ENCODE results near the gene RPS3.

Gene RPS3

GRCh38 chr11:75428281-75428724, 29.0 kb downstream of the RPS3 start:
- in situ Hi-C loops (cut with HindIII; ENCODE audit: low pct_unique_long_range_greater_than_20kb, low sequenced_read_pairs), result no loop called here
- TF ChIP-seq JUND (IDR thresholded peaks at IDR 0.05; ENCODE audit: low read depth), result no peak
- DNase-seq (ENCODE audit: low read depth in 1 of 2, low spot score in 1 of 2), result peak; percentile 96 to 100

- DNase-seq (ENCODE audit: low read depth in 1 of 2, low spot score in 1 of 2), result no peak
- in situ Hi-C loops (cut with HindIII; ENCODE audit: low pct_unique_long_range_greater_than_20kb, low sequenced_read_pairs), result no loop called here
- no peak for TF ChIP-seq JUND (IDR thresholded peaks at IDR 0.05; ENCODE audit: low read depth)
These were observed 29.8 kb downstream of the RPS3 start for GRCh38 chr11:75428989-75429640.

- TF ChIP-seq JUND (IDR thresholded peaks at IDR 0.05; ENCODE audit: low read depth), result no peak
- no peak for DNase-seq (ENCODE audit: low read depth in 1 of 2, low spot score in 1 of 2)
- in situ Hi-C loops (cut with HindIII; ENCODE audit: low pct_unique_long_range_greater_than_20kb, low sequenced_read_pairs), result no loop called here
These were observed 30.3 kb downstream of the RPS3 start for GRCh38 chr11:75429641-75429901.

- peak; percentile 92 to 96 for DNase-seq (ENCODE audit: low read depth in 1 of 2, low spot score in 1 of 2)
- in situ Hi-C loops (cut with HindIII; ENCODE audit: low pct_unique_long_range_greater_than_20kb, low sequenced_read_pairs), result no loop called here
- TF ChIP-seq JUND (IDR thresholded peaks at IDR 0.05; ENCODE audit: low read depth), result no peak
These were observed 30.8 kb downstream of the RPS3 start for GRCh38 chr11:75429902-75430713.

GRCh38 chr11:75430714-75431532, 31.6 kb downstream of the RPS3 start:
- TF ChIP-seq JUND (IDR thresholded peaks at IDR 0.05; ENCODE audit: low read depth), result no peak
- in situ Hi-C loops (cut with HindIII; ENCODE audit: low pct_unique_long_range_greater_than_20kb, low sequenced_read_pairs), result no loop called here
- peak; percentile 27 to 55 for DNase-seq (ENCODE audit: low read depth in 1 of 2, low spot score in 1 of 2)

GRCh38 chr11:75431533-75432525, 32.5 kb downstream of the RPS3 start:
- in situ Hi-C loops (cut with HindIII; ENCODE audit: low pct_unique_long_range_greater_than_20kb, low sequenced_read_pairs), result no loop called here
- DNase-seq (ENCODE audit: low read depth in 1 of 2, low spot score in 1 of 2), result peak in 1 of 2 experiments; percentile 45
- TF ChIP-seq JUND (IDR thresholded peaks at IDR 0.05; ENCODE audit: low read depth), result no peak

- DNase-seq (ENCODE audit: low read depth in 1 of 2, low spot score in 1 of 2), result no peak
- in situ Hi-C loops (cut with HindIII; ENCODE audit: low pct_unique_long_range_greater_than_20kb, low sequenced_read_pairs), result no loop called here
- no peak for TF ChIP-seq JUND (IDR thresholded peaks at IDR 0.05; ENCODE audit: low read depth)
These were observed 33.6 kb downstream of the RPS3 start, which contains the start of gene KLHL35 for GRCh38 chr11:75432911-75433321. Gene KLHL35 (minus strand): TSS chr11:75433203. CDS start chr11:75430629, 2,574 bp downstream.

- TF ChIP-seq JUND (IDR thresholded peaks at IDR 0.05; ENCODE audit: low read depth), result no peak
- in situ Hi-C loops (cut with HindIII; ENCODE audit: low pct_unique_long_range_greater_than_20kb, low sequenced_read_pairs), result no loop called here
- DNase-seq (ENCODE audit: low read depth in 1 of 2, low spot score in 1 of 2), result no peak
These were observed 34.1 kb downstream of the RPS3 start for GRCh38 chr11:75433443-75433842.

GRCh38 chr11:75434051-75434450, 34.7 kb downstream of the RPS3 start:
- DNase-seq (ENCODE audit: low read depth in 1 of 2, low spot score in 1 of 2), result no peak
- in situ Hi-C loops (cut with HindIII; ENCODE audit: low pct_unique_long_range_greater_than_20kb, low sequenced_read_pairs), result no loop called here
- no peak for TF ChIP-seq JUND (IDR thresholded peaks at IDR 0.05; ENCODE audit: low read depth)

- no peak for TF ChIP-seq JUND (IDR thresholded peaks at IDR 0.05; ENCODE audit: low read depth)
- in situ Hi-C loops (cut with HindIII; ENCODE audit: low pct_unique_long_range_greater_than_20kb, low sequenced_read_pairs), result no loop called here
- DNase-seq (ENCODE audit: low read depth in 1 of 2, low spot score in 1 of 2), result no peak
These were observed 35.7 kb downstream of the RPS3 start for GRCh38 chr11:75434886-75435570.

- no peak for DNase-seq (ENCODE audit: low read depth in 1 of 2, low spot score in 1 of 2)
- in situ Hi-C loops (cut with HindIII; ENCODE audit: low pct_unique_long_range_greater_than_20kb, low sequenced_read_pairs), result no loop called here
- no peak for TF ChIP-seq JUND (IDR thresholded peaks at IDR 0.05; ENCODE audit: low read depth)
These were observed 36.2 kb downstream of the RPS3 start for GRCh38 chr11:75435571-75435925.

Measured in T47D (cell line).